Smooth muscle cell (in vitro differentiated cells): ENCODE results near the gene TAS2R50. TPM values are rescaled to one million over a fixed set of nuclear protein-coding genes. Genes with fewer than 3 reads are reported as not detected.

ENCODE experiments used
- DNase-seq: peaks from one replicate; lab custom pipeline; 2025; ENCODE audit not compliant: unreplicated experiment; lab: John Stamatoyannopoulos, UW
- H2AFZ ChIP-seq: fragments of 200-600 bp; sonication (generic); 2 replicates; pipeline ENCODE4 v1.6.0; 2016; ENCODE audit warnings: antibody characterized with exemption, low read depth, mild to moderate bottlenecking
- H3F3A ChIP-seq: fragments of 200-600 bp; sonication (generic); 2 replicates; pipeline ENCODE4 v1.6.0; 2017; ENCODE audit warnings: antibody characterized with exemption, low read depth
- H3K27ac ChIP-seq: fragments of 200-600 bp; sonication (generic); 2 replicates; pipeline ENCODE4 v1.5.1; 2016; ENCODE audit warnings: low read depth, mild to moderate bottlenecking
- H3K27me3 ChIP-seq: fragments of 200-600 bp; sonication (generic); 2 replicates; pipeline ENCODE4 v1.6.1; 2016; ENCODE audit warnings: low read depth, mild to moderate bottlenecking
- H3K36me3 ChIP-seq: fragments of 200-600 bp; sonication (generic); 2 replicates; pipeline ENCODE4 v1.5.1; 2016; ENCODE audit warnings: low read depth
- H3K4me1 ChIP-seq: fragments of 200-600 bp; sonication (generic); 2 replicates; pipeline ENCODE4 v1.5.1; 2016; ENCODE audit warnings: low read depth
- H3K4me2 ChIP-seq: fragments of 200-600 bp; sonication (generic); 2 replicates; pipeline ENCODE4 v1.6.0; 2016; ENCODE audit warnings: mild to moderate bottlenecking
- H3K4me3 ChIP-seq: fragments of 200-600 bp; sonication (generic); 2 replicates; pipeline ENCODE4 v1.5.1; 2016; ENCODE audit warnings: mild to moderate bottlenecking
- H3K79me2 ChIP-seq: fragments of 200-600 bp; sonication (generic); 2 replicates; pipeline ENCODE4 v1.6.0; 2016; ENCODE audit warnings: low read depth, mild to moderate bottlenecking
- H3K9ac ChIP-seq: fragments of 200-600 bp; sonication (generic); 2 replicates; pipeline ENCODE4 v1.6.0; 2016; ENCODE audit warnings: low read depth
- H3K9me3 ChIP-seq: fragments of 200-600 bp; sonication (generic); replicated peaks from 2 replicates; pipeline ENCODE4 v1.5.1; 2016; ENCODE audit warnings: low read depth
- H4K20me1 ChIP-seq: fragments of 200-600 bp; sonication (generic); 2 replicates; pipeline ENCODE4 v1.6.0; 2016; ENCODE audit warnings: low read depth
- CTCF ChIP-seq: fragments of 200-600 bp; sonication (generic); IDR thresholded peaks from 2 replicates; pipeline ENCODE4 v1.5.1; 2017; ENCODE audit warnings: borderline replicate concordance, mild to moderate bottlenecking, antibody characterized with exemption; ENCODE audit not compliant: insufficient read depth, poor library complexity, severe bottlenecking
- WGBS: methylation state at CpG from one replicate; pipeline ENCODE4 v1.1.7; 2016; ENCODE audit warnings: low lambda C conversion rate; 5-methylcytosine and 5-hydroxymethylcytosine counted together
- polyA plus RNA-seq: library from polyadenylated mRNA; unstranded; fragments of >200 nt; fragmentation: Nextera tagmentation; extraction: Ambion mirVana; gene quantifications from 2 replicates; pipeline ENCODE4 v1.2.1, GENCODE V29; 2016
- total RNA-seq: library from RNA; depleted of rRNA; stranded (reverse); fragments of >200 nt; gene quantifications from 2 replicates; pipeline ENCODE4 v1.2.3, GENCODE V29; 2014

The TAS2R50 gene
- total and polyA plus RNA-seq, 2 experiments from 2014 or later: 1.8 TPM; not detected in 1

GRCh38 chr12:10989107-10989506, 2.4 kb upstream of the TAS2R50 start:
- WGBS: 98% methylated on average over 2 of the region's 2 CpGs
- TF ChIP-seq CTCF: no peak

GRCh38 chr12:10982244-10982643, 4.5 kb downstream of the TAS2R50 start:
- DNase-seq: no peak
- Histone ChIP-seq H3K27ac (no peak overlapping the region), H2AFZ (no peak overlapping the region), H3K9me3 (no peaks in the 10 kb centered on the region), H3K4me2 (no peak overlapping the region), H3K4me1 (no peaks in the 10 kb centered on the region), H3K79me2 (peaks cover 9% of the 10 kb centered on the region), H4K20me1 (peaks cover 12% of the 10 kb centered on the region), H3F3A (no peaks in the 10 kb centered on the region), H3K4me3 (no peak overlapping the region), H3K9ac (no peak overlapping the region), H3K27me3 (no peaks in the 10 kb centered on the region), H3K36me3 (no peaks in the 10 kb centered on the region)
- WGBS: 90% methylated on average over 5 of the region's 5 CpGs
- TF ChIP-seq CTCF: no peak

More at GRCh38 chr12:10989107-10989506, 2.4 kb upstream of the TAS2R50 start:
- Histone ChIP-seq H3K36me3 (peaks cover 7% of the 10 kb centered on the region), H3K79me2 (no peaks in the 10 kb centered on the region), H3F3A (no peaks in the 10 kb centered on the region), H4K20me1 (no peaks in the 10 kb centered on the region), H3K4me3 (no peak overlapping the region), H3K27me3 (no peaks in the 10 kb centered on the region), H3K4me2 (no peak overlapping the region), H3K27ac (no peak overlapping the region), H3K9me3 (peaks cover 4% of the 10 kb centered on the region), H3K4me1 (no peaks in the 10 kb centered on the region), H3K9ac (no peak overlapping the region), H2AFZ (no peak overlapping the region)
- no peak for DNase-seq

GRCh38 chr12:10974965-10975364, 11.7 kb downstream of the TAS2R50 start:
- WGBS: 77% methylated on average over 3 of the region's 3 CpGs
- Histone ChIP-seq H4K20me1 (peaks cover 55% of the 10 kb centered on the region), H2AFZ (no peak overlapping the region), H3K27ac (no peak overlapping the region), H3K4me3 (no peak overlapping the region), H3K9ac (no peak overlapping the region), H3K79me2 (peaks cover 13% of the 10 kb centered on the region), H3K9me3 (no peaks in the 10 kb centered on the region), H3K27me3 (no peaks in the 10 kb centered on the region), H3F3A (no peaks in the 10 kb centered on the region), H3K36me3 (no peaks in the 10 kb centered on the region), H3K4me2 (no peak overlapping the region), H3K4me1 (peaks cover 9% of the 10 kb centered on the region)
- no peak for TF ChIP-seq CTCF
- no peak for DNase-seq

GRCh38 chr12:10968765-10969456, 17.8 kb downstream of the TAS2R50 start:
- Histone ChIP-seq H3K27ac (no peak overlapping the region), H3K27me3 (no peaks in the 10 kb centered on the region), H3F3A (no peaks in the 10 kb centered on the region), H3K36me3 (no peaks in the 10 kb centered on the region), H3K79me2 (no peaks in the 10 kb centered on the region), H3K9me3 (no peaks in the 10 kb centered on the region), H3K4me1 (no peaks in the 10 kb centered on the region), H2AFZ (no peak overlapping the region), H3K4me3 (no peak overlapping the region), H3K9ac (no peak overlapping the region), H4K20me1 (peaks cover 11% of the 10 kb centered on the region), H3K4me2 (no peak overlapping the region)
- WGBS: 94% methylated on average over 15 of the region's 15 CpGs
- no peak for TF ChIP-seq CTCF
- DNase-seq: no peak
